Measurements from ENCODE around the gene CATSPERD. TPM values are rescaled to one million over a fixed set of nuclear protein-coding genes. Genes with fewer than 3 reads are reported as not detected.
A peak's percentile ranks its signal among the peaks of the same experiment; 100 is the strongest.

CATSPERD gene
- total and polyA plus RNA-seq, 2 donors, result not detected

GRCh38 chr19:5827891-5828660 lies 107.6 kb downstream of the CATSPERD start:
- H3K4me3 ChIP-seq (ENCODE audit: low read depth, low read length), result peak overlapping the region; percentile 39
- peak overlapping the region; percentile 33 for H3K27ac ChIP-seq (ENCODE audit: low read depth)
- H3K36me3 ChIP-seq (ENCODE audit: insufficient read depth), result no peaks in the 10 kb centered on the region
- H3K4me1 ChIP-seq (ENCODE audit: insufficient read depth), result no peaks in the 10 kb centered on the region
- WGBS, result under 1% methylated on average over 91 of the region's 91 CpGs
- DNase-seq (ENCODE audit: extremely low spot score), result peak; percentile 77

Other genes starting within 250 kb of the CATSPERD start
- gene TINCR, start 152.7 kb upstream of the CATSPERD start, total RNA-seq, result 1.6 TPM
- gene TINCR, start 152.7 kb upstream of the CATSPERD start, polyA plus RNA-seq, result 0.85 TPM
- 47.9 TPM for gene SAFB2, start 97.9 kb upstream of the CATSPERD start, total RNA-seq
- gene SAFB2, start 97.9 kb upstream of the CATSPERD start, polyA plus RNA-seq, result 53.5 TPM
- 63.3 TPM for gene SAFB, start 97.6 kb upstream of the CATSPERD start, total RNA-seq
- 69.3 TPM for gene SAFB, start 97.6 kb upstream of the CATSPERD start, polyA plus RNA-seq
- 18.8 TPM for gene MICOS13, start 40.1 kb upstream of the CATSPERD start, total RNA-seq
- gene MICOS13, start 40.1 kb upstream of the CATSPERD start, polyA plus RNA-seq, result 98.4 TPM
- 3.6 TPM for gene HSD11B1L, start 39.6 kb upstream of the CATSPERD start, total RNA-seq
- gene HSD11B1L, start 39.6 kb upstream of the CATSPERD start, polyA plus RNA-seq, result 17.5 TPM
- 287 TPM for gene RPL36, start 30.3 kb upstream of the CATSPERD start, total RNA-seq
- gene RPL36, start 30.3 kb upstream of the CATSPERD start, polyA plus RNA-seq, result 1,053 TPM
- gene LONP1, start 491 bp upstream of the CATSPERD start, total RNA-seq, result 21.7 TPM
- 58.9 TPM for gene LONP1, start 491 bp upstream of the CATSPERD start, polyA plus RNA-seq
- gene PRR22, start 64.1 kb downstream of the CATSPERD start, total RNA-seq, result 0.48 TPM
- 2.3 TPM for gene PRR22, start 64.1 kb downstream of the CATSPERD start, polyA plus RNA-seq
- gene DUS3L, start 70.5 kb downstream of the CATSPERD start, total RNA-seq, result 9.6 TPM
- 32.8 TPM for gene DUS3L, start 70.5 kb downstream of the CATSPERD start, polyA plus RNA-seq
- 2.5 TPM for gene NRTN, start 84.4 kb downstream of the CATSPERD start, total RNA-seq
- 9.8 TPM for gene NRTN, start 84.4 kb downstream of the CATSPERD start, polyA plus RNA-seq
- not detected for gene FUT6, start 119.1 kb downstream of the CATSPERD start, total RNA-seq
- 0.03 TPM for gene FUT6, start 119.1 kb downstream of the CATSPERD start, polyA plus RNA-seq
- gene FUT3, start 130.8 kb downstream of the CATSPERD start, total RNA-seq, result 0.63 TPM
- gene FUT3, start 130.8 kb downstream of the CATSPERD start, polyA plus RNA-seq, result 0.29 TPM
- not detected for gene FUT5, start 149.9 kb downstream of the CATSPERD start, total RNA-seq
- gene FUT5, start 149.9 kb downstream of the CATSPERD start, polyA plus RNA-seq, result not detected
- gene NDUFA11, start 183.2 kb downstream of the CATSPERD start, total RNA-seq, result 114 TPM
- 520 TPM for gene NDUFA11, start 183.2 kb downstream of the CATSPERD start, polyA plus RNA-seq
- 10.7 TPM for gene VMAC, start 184.2 kb downstream of the CATSPERD start, total RNA-seq
- 6.5 TPM for gene VMAC, start 184.2 kb downstream of the CATSPERD start, polyA plus RNA-seq
- 26.5 TPM for gene CAPS, start 193.6 kb downstream of the CATSPERD start, total RNA-seq
- gene CAPS, start 193.6 kb downstream of the CATSPERD start, polyA plus RNA-seq, result 41.9 TPM